HEK293T (cell line): ENCODE results near the gene FREY1.

ENCODE experiments used
- CTCF ChIA-PET: fragments of 350-600 bp; formaldehyde crosslinking; extraction: SDS; loops from one replicate; lab custom pipeline; 2021; ENCODE audit warnings: antibody characterized with exemption, inconsistent platforms; lab: Yijun Ruan, JAX
- POLR2A ChIA-PET: fragments of 350-600 bp; formaldehyde crosslinking; extraction: SDS; loops from one replicate; lab custom pipeline; 2020; ENCODE audit warnings: antibody characterized with exemption, inconsistent platforms; lab: Yijun Ruan, JAX
- DNase-seq: peaks from one replicate; pipeline ENCODE4 v3.0.0; 2012; ENCODE audit warnings: mixed read lengths; ENCODE audit errors: extremely low spot score
- ARNT ChIP-seq: fragments of 450-650 bp; IDR thresholded peaks from 2 replicates; pipeline ENCODE4 v1.6.1; 2017; ENCODE audit warnings: mild to moderate bottlenecking
- BHLHE40 ChIP-seq: fragments of 450-650 bp; IDR thresholded peaks from 2 replicates; pipeline ENCODE4 v1.6.1; 2016; ENCODE audit warnings: mild to moderate bottlenecking, moderate library complexity, borderline replicate concordance
- CTBP1 ChIP-seq: fragments of 450-650 bp; IDR thresholded peaks from 2 replicates; pipeline ENCODE4 v1.6.1; 2016; ENCODE audit warnings: borderline replicate concordance
- ELF4 ChIP-seq: fragments of 450-650 bp; IDR thresholded peaks from 2 replicates; pipeline ENCODE4 v1.6.1; 2017; ENCODE audit warnings: antibody characterized with exemption
- FOXA1 ChIP-seq: fragments of 450-650 bp; IDR thresholded peaks from 2 replicates; pipeline ENCODE4 v1.6.1; 2016; ENCODE audit warnings: mild to moderate bottlenecking
- FOXK2 ChIP-seq: fragments of 450-650 bp; IDR thresholded peaks from 2 replicates; pipeline ENCODE4 v1.6.1; 2016; ENCODE audit warnings: mild to moderate bottlenecking
- FOXM1 ChIP-seq: fragments of 450-650 bp; IDR thresholded peaks from 2 replicates; pipeline ENCODE4 v1.6.1; 2017; ENCODE audit warnings: mild to moderate bottlenecking, borderline replicate concordance
- HDGF ChIP-seq: fragments of 450-650 bp; IDR thresholded peaks from 2 replicates; pipeline ENCODE4 v1.6.1; 2017; ENCODE audit warnings: antibody characterized with exemption, borderline replicate concordance
- L3MBTL2 ChIP-seq: fragments of 450-650 bp; conservative IDR thresholded peaks from 2 replicates; pipeline ENCODE4 v1.6.1; 2016; ENCODE audit warnings: mild to moderate bottlenecking
- LEF1 ChIP-seq: fragments of 450-650 bp; IDR thresholded peaks from 2 replicates; pipeline ENCODE4 v1.6.1; 2017; ENCODE audit warnings: mild to moderate bottlenecking, borderline replicate concordance
- NFRKB ChIP-seq: fragments of 450-650 bp; IDR thresholded peaks from 2 replicates; pipeline ENCODE4 v1.6.1; 2016; ENCODE audit warnings: mild to moderate bottlenecking, moderate library complexity
- SP1 ChIP-seq: fragments of 450-650 bp; IDR thresholded peaks from 2 replicates; pipeline ENCODE4 v1.6.1; 2017
- SUZ12 ChIP-seq: fragments of 450-650 bp; IDR thresholded peaks from 2 replicates; pipeline ENCODE4 v1.6.1; 2016; ENCODE audit warnings: mild to moderate bottlenecking
- TARDBP ChIP-seq: fragments of 450-650 bp; IDR thresholded peaks from 2 replicates; pipeline ENCODE4 v1.6.1; 2016
- ZNF384 ChIP-seq: fragments of 450-650 bp; IDR thresholded peaks from 2 replicates; pipeline ENCODE4 v1.6.1; 2016
- TF ChIP-seq, protein P1 (sequence below): fragments of 450-650 bp; IDR thresholded peaks from 2 replicates; pipeline ENCODE4 v1.6.1; 2016

FREY1 gene

GRCh38 chr11:45917623-45918330, 10.7 kb upstream of the FREY1 start, which contains the start of gene PEX16:
TSS of gene PEX16 (minus strand) at chr11:45917877. CDS start at chr11:45917811, 66 bp downstream.
- CTCF ChIA-PET, result no interaction called here
- POLR2A ChIA-PET, result interaction anchor here (0.9 to 1.4 kb wide), 7 partner anchors 9 to 360 kb away, joined by 3 to 7 read pairs (median 4); no protein-coding TSS in a partner anchor
- no peak for TF ChIP-seq FOXM1
- peak; percentile 88 for TF ChIP-seq ELF4
- no peak for TF ChIP-seq BHLHE40
- TF ChIP-seq LEF1, result no peak
- peak; percentile 94 for DNase-seq

DNA sequence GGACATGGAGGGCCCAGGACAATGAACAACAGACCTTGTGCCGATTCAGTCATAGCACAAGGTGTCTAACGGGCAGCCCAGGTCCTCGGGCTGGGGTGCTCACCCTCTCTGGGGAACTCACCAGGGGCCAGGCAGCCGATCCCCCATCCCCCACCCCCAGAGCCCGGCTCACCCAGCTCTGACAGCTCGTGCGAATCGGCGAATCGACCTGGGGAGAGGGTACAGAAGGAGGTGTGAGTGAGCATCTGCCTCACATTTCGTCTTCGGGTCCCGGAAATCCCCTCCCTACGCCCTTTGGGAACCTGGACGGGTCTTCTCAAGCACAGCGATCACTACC, 10.2 kb upstream of the FREY1 start:
- ChIA-PET CTCF (no interaction called here), POLR2A (interaction anchor here (1.0 to 1.4 kb wide), 3 partner anchors 8 to 16 kb away, joined by 3 to 5 read pairs (median 4); no protein-coding TSS in a partner anchor)
- DNase-seq, result no peak
- TF ChIP-seq SP1, result no peak
- no peak for TF ChIP-seq TARDBP
- no peak for TF ChIP-seq FOXA1
- TF ChIP-seq SUZ12, result no peak
- no peak for TF ChIP-seq LEF1
- no peak for TF ChIP-seq ELF4
- no peak for TF ChIP-seq CTBP1
- no peak for TF ChIP-seq L3MBTL2

DNA sequence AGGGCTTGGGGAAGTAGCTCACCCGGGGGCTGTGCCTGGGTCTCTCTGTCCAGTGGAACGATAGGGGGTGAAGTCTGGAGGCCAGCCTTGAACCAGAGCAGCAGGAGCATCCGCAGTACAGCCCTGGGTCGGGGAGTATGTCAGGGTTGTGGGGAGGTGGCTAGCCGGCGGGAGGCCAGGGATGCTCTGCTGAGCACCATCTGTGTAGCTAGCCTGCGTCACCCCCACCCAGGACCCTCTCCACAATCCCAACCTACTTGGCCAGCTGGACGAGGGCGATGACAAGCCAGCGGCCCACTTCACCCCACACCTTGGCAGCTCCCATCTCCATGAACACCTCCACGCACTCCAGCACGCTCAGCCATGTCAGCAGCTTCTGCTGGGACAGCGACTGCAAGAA, 8.4 kb upstream of the FREY1 start:
- ChIA-PET CTCF (no interaction called here), POLR2A (interaction anchor here (1.2 kb wide), 1 partner anchor 15 kb away, joined by 3 read pairs; no protein-coding TSS in a partner anchor)
- DNase-seq, result no peak
- TF ChIP-seq ZNF384 (no peak), FOXM1 (no peak), FOXK2 (no peak), HDGF (no peak), FOXA1 (no peak), BHLHE40 (no peak), L3MBTL2 (no peak), LEF1 (no peak), NFRKB (no peak), ARNT (no peak), SUZ12 (no peak), ELF4 (no peak)
- TF ChIP-seq, protein P1, sequence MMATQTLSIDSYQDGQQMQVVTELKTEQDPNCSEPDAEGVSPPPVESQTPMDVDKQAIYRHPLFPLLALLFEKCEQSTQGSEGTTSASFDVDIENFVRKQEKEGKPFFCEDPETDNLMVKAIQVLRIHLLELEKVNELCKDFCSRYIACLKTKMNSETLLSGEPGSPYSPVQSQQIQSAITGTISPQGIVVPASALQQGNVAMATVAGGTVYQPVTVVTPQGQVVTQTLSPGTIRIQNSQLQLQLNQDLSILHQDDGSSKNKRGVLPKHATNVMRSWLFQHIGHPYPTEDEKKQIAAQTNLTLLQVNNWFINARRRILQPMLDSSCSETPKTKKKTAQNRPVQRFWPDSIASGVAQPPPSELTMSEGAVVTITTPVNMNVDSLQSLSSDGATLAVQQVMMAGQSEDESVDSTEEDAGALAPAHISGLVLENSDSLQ, result no peak

DNA sequence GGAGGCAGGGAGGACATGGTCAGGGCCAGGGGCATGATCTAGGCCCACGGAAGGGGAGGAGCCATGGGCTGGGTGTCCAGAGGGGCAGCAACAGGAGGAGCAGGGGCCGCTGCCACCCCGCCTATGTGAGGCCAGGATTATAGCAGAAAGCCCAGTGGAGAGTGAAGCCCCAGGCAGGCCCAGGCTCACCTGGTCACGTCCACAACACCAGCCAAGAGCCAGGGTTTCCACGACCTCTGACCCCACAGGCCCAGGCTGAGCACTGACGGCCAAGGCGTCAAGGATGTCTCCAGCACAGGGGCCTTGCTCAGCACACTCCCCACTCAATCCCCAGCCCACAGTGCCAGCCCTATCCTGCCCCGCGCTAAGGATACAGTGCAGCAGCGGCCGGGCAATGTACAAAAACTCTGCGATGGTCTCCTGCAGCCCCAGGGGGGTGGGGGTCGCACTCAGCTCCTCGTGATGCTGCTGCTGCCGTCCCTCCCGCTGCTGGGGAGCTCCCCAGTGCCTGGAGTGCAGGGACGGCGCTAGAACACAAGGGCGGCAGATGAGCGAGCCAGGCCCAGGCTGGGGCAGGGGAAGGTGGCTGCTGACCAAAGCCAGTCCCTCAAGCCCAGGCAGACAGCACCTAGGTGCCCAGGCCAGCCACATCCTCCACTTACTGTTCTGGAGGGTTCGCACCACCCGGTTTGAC, 7.0 kb upstream of the FREY1 start:
- TF ChIP-seq SP1 (no peak), FOXK2 (no peak), SUZ12 (no peak)
- TF ChIP-seq, protein P1, result no peak
- ChIA-PET POLR2A (interaction anchor here (0.9 kb wide), 1 partner anchor 15 kb away, joined by 3 read pairs; no protein-coding TSS in a partner anchor), CTCF (no interaction called here)
- no peak for DNase-seq

- TF ChIP-seq FOXM1, result no peak
- no peak for TF ChIP-seq SP1
- ChIA-PET POLR2A (interaction anchor here (0.9 kb wide), 1 partner anchor 14 kb away, joined by 3 read pairs; no protein-coding TSS in a partner anchor), CTCF (no interaction called here)
- DNase-seq, result no peak
These were observed 6.4 kb upstream of the FREY1 start for GRCh38 chr11:45913514-45913913.

DNA sequence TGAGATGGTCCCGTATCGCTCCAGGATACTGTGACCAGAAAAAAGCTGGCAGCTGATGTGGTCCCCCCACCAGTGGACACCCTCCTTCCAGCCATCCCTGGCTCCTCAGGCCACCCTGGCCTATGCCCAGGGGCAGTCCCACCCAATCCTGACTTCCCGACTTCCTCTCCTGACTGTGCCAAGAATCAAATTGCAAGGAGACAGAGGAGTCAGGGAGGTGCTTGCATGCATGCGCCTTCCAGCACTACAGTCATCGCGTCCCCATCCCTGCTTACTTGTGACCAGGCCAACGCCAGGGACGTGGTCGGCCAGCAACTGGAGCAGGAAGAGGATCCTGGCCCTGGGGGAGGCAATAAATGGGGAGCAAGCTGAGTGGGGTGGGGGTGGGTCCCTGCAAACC, 3.6 kb upstream of the FREY1 start:
- no peak for DNase-seq
- ChIA-PET CTCF (no interaction called here), POLR2A (no interaction called here)
- no peak for TF ChIP-seq TARDBP
- TF ChIP-seq LEF1, result no peak
- no peak for TF ChIP-seq ELF4
- no peak for TF ChIP-seq CTBP1
- no peak for TF ChIP-seq FOXM1
- no peak for TF ChIP-seq BHLHE40
- TF ChIP-seq ZNF384, result no peak
- TF ChIP-seq ARNT, result no peak
